ENCODE measurements around the gene CLPX. TPM values are rescaled to one million over a fixed set of nuclear protein-coding genes. Genes with fewer than 3 reads are reported as not detected.
A peak's percentile ranks its signal among the peaks of the same experiment; 100 is the strongest.
"Not testable (repeated sequence)": the region's sequence is repeated elsewhere in the genome, so short reads cannot be mapped to it uniquely, and the experiment has no call there.

CLPX gene
- total RNA-seq, 2 donors from 2014 or later: 28.9 to 34.8 TPM

DNA sequence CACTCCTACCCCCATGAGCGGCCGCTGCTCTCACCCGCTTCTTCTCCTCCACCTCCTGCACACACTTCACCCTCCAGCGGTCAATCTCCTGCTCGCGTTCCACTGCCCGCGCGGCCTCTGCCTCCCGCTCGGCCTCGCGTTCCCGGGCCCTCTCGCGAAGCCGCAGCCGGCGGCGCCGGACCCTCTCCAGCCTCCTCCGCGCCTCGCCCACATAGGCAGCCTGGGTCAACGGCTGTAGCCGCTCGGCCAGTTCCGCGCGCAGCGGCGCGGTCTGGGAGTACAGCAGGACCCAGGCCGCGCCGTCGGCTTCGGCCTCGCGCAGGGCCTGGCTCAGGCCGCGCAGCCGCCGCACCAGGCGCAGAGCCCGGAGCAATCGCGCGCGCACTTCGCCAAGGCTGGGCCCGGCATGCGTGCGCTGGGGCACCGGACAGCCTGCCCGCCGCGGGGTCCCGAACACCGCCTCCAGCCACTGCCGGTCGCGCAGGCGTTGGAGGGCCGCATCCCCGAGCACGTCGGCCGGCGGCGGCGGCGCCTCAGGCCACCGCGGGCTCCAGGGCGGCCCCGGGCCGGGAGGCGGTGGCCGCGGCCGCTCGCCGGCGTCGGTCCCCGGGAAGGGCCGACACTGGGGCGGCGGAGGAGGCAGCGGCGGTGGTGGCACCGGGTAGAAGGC is 52.1 kb downstream of the CLPX start:
- peak; percentile 84 for DNase-seq (ENCODE audit: low spot score)
- intact Hi-C loops (cut with DNase I): no loop called here

- intact Hi-C loops (cut with DNase I): no loop called here
Observed at GRCh38 chr15:65130941-65131340, 54.2 kb downstream of the CLPX start.

GRCh38 chr15:65115542-65115941 is 69.6 kb downstream of the CLPX start:
- intact Hi-C loops (cut with DNase I): no loop called here
- no peak for DNase-seq (ENCODE audit: low spot score)

More at GRCh38 chr15:65130941-65131340, 54.2 kb downstream of the CLPX start:
- no peak for DNase-seq (ENCODE audit: low spot score)

GRCh38 chr15:65115086-65115485 is 70.1 kb downstream of the CLPX start, which contains the start of gene UBAP1L:
TSS of gene UBAP1L (minus strand) at chr15:65115200. CDS start at chr15:65106215, 8,985 bp downstream.
- intact Hi-C loops (cut with DNase I): no loop called here
- no peak for DNase-seq (ENCODE audit: low spot score)

GRCh38 chr15:65110676-65111292 is 74.4 kb downstream of the CLPX start:
- intact Hi-C loops (cut with DNase I): no loop called here
- no peak for DNase-seq (ENCODE audit: low spot score)

DNA sequence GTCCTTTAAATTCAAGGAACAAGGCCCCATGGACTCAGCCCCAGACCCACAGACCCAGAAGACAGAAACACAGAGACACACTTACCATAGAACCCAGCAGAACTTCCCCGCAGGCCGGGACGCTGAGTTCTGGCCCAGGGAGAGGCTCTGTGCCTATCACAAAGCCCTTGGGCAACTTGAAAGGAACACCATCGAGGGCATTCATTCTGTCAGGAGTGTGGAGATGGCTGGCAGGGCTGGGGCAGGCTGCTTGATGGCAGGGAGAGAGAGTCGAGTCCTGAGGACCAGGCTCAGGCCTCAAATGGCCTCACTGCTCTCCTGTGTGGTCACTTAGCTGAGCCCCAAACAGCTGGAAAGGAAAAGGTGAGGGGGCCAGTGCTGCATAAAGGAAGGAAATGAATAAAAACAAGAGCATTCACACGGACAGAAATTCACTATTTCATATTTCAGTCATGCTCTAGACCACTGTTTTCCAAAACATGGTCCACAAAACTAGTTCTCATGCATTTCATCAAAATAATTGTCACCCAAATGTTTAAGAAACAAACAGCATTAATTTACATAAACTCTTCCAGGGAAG is 79.0 kb downstream of the CLPX start:
- no peak for DNase-seq (ENCODE audit: low spot score)
- intact Hi-C loops (cut with DNase I): no loop called here

DNA sequence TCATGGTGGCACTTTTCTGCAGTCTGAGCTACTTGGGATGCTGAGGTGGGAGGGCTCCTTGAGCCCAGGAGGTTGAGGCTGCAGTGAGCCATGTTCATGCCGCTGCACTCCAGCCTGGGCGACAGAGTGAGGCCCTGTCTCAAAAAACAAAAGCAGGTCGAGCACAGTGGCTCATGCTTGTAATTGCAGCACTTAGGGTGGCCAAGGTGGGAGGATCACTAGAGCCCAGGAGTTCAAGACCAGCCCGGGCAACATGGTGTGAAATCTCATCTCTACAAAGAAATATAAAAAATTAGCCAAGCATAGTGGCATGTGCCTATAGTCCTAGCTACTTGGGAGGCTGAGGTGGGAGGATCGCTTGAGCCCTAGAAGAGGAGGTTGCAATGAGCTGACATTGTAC is 80.1 kb downstream of the CLPX start:
- intact Hi-C loops (cut with DNase I): no loop called here
- DNase-seq (ENCODE audit: low spot score): no peak

GRCh38 chr15:65102912-65103311 is 82.2 kb downstream of the CLPX start:
- intact Hi-C loops (cut with DNase I): loop anchor here (2.0 to 5.0 kb wide), 2 partner anchors 71 to 76 kb away; no protein-coding TSS in a partner anchor
- DNase-seq (ENCODE audit: low spot score): no peak

GRCh38 chr15:65101891-65102708 is 83.0 kb downstream of the CLPX start:
- intact Hi-C loops (cut with DNase I): loop anchor here (2.0 to 5.0 kb wide), 2 partner anchors 70 to 75 kb away; no protein-coding TSS in a partner anchor
- no peak for DNase-seq (ENCODE audit: low spot score)

DNA sequence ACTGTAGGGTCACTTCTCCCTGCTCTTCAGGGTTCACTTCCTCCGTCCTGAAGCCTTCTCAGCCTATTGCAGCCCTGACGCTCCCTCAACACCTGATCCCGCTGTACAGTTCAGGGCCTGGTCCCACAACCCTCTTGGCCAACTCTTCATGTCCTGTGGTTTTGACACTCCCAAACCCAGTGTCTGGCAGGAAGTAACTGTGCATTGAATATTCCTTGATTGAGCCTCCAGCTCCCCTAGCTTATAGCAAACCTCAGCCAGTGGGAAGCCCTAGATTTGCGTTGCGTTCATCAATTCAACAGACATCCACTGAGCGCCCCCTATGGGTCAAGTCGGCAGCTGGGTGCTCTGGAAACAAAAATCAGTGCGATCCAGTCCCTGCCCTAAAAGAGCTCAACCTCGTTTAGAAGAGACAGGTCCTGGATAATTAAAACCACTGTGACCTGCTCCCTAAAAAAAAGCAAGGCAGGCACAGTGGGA is 83.7 kb downstream of the CLPX start:
- intact Hi-C loops (cut with DNase I): loop anchor here in 1 of 2 donors (5.0 kb wide), 1 partner anchor 69 kb away; no protein-coding TSS in a partner anchor
- DNase-seq (ENCODE audit: low spot score): peak; percentile 89

- DNase-seq (ENCODE audit: low spot score): no peak
- intact Hi-C loops (cut with DNase I): loop anchor here in 1 of 2 donors (5.0 kb wide), 1 partner anchor 68 kb away; no protein-coding TSS in a partner anchor
Observed at GRCh38 chr15:65100442-65100841, 84.7 kb downstream of the CLPX start.

DNA sequence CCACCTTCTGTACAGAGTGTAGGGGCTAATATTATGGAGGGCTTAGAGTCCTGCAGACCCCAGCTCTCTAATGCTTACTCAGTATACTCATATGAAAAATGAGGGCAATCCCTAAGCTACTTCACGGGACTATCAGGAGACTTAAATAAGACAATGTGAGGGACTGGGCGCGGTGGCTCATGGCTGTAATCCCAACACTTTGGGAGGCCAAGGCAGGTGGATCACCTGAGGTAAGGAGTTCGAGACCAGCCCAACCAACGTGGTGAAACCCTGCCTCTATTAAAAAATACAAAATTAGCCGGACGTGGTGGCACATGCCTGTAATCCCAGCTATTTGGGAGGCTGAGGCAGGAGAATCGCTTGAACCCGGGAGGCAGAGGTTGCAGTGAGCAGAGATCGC is 85.3 kb downstream of the CLPX start:
- intact Hi-C loops (cut with DNase I): loop anchor here in 1 of 2 donors (5.0 kb wide), 1 partner anchor 68 kb away; no protein-coding TSS in a partner anchor

GRCh38 chr15:65099336-65099735 is 85.8 kb downstream of the CLPX start:
- intact Hi-C loops (cut with DNase I): no loop called here
- no peak for DNase-seq (ENCODE audit: low spot score)

More for the DNA sequence above, 85.3 kb downstream of the CLPX start:
- DNase-seq (ENCODE audit: low spot score): not testable (repeated sequence)

Other genes starting within 250 kb of the CLPX start
- 10 to 100 TPM; 65.8 to 78.2 TPM for gene SPG21, start 195.4 kb downstream of the CLPX start, total RNA-seq
- 10 to 100 TPM; 14.9 to 20.0 TPM for gene MTFMT, start 155.7 kb downstream of the CLPX start, total RNA-seq
- not detected for gene SLC51B, start 140.0 kb downstream of the CLPX start, total RNA-seq
- gene RASL12, start 117.4 kb downstream of the CLPX start, total RNA-seq: 10 to 100 TPM; 82.4 to 93.9 TPM
- under 1 TPM; 0.37 to 0.57 TPM for gene KBTBD13, start 108.6 kb downstream of the CLPX start, total RNA-seq
- gene UBAP1L, start 70.1 kb downstream of the CLPX start, total RNA-seq: 1 to 10 TPM; 3.6 to 3.7 TPM
- 10 to 100 TPM; 17.6 to 19.6 TPM for gene PDCD7, start 51.5 kb downstream of the CLPX start, total RNA-seq
- gene CILP, start 26.1 kb upstream of the CLPX start, total RNA-seq: 10 to 100 TPM in 1 of 2 donors, 1 to 10 TPM in 1; 9.6 to 43.4 TPM
- 1 to 10 TPM; 7.4 TPM for gene PARP16, start 101.5 kb upstream of the CLPX start, total RNA-seq
- not detected for gene RNU5A-1, start 110.7 kb upstream of the CLPX start, total RNA-seq
- gene RNU5B-1, start 119.3 kb upstream of the CLPX start, total RNA-seq: 100 to 1,000 TPM in 1 of 2 donors, 10 to 100 TPM in 1; 95.0 to 102 TPM
- gene IGDCC3, start 192.7 kb upstream of the CLPX start, total RNA-seq: not detected
- 1 to 10 TPM; 1.2 to 4.7 TPM for gene IGDCC4, start 237.6 kb upstream of the CLPX start, total RNA-seq